Prostate gland (tissue), 2 donors: Measurements from ENCODE around the gene ERCC1.

ENCODE experiments used
- CTCF ChIP-seq, 4 experiments: fragments of 200-600 bp in 2 of 4; fragments of 450-650 bp in 2 of 4; sonication (generic) in 2 of 4; IDR thresholded peaks; 1 replicate in 3 of 4; 2 replicates in 1 of 4; pipeline ENCODE4 v1.5.1; 2016 to 2019; ENCODE audit warnings: antibody characterized with exemption in 4 of 4, mild to moderate bottlenecking in 2 of 4, moderate library complexity in 2 of 4
- POLR2A ChIP-seq: fragments of 450-650 bp; IDR thresholded peaks from one replicate; pipeline ENCODE4 v1.6.1; 2016; ENCODE audit warnings: antibody characterized with exemption, mild to moderate bottlenecking
- POLR2AphosphoS5 ChIP-seq: sonication (generic); formaldehyde crosslinking; IDR thresholded peaks from one replicate; pipeline ENCODE4 v1.6.1; 2017; ENCODE audit warnings: antibody characterized with exemption

GRCh38 chr19:45442408-45442777 lies 18.7 kb upstream of the ERCC1 start:
- TF ChIP-seq POLR2AphosphoS5 (no peak), CTCF (IDR thresholded peaks at IDR 0.05) (no peak), POLR2A (no peak)
